Neural cell (in vitro differentiated cells): ENCODE results near the gene BAIAP2L1.

Experiments
- CTCF ChIP-seq: fragments of 450-650 bp; IDR thresholded peaks from 2 replicates; pipeline ENCODE4 v1.5.1; 2014; ENCODE audit warnings: antibody characterized with exemption, mild to moderate bottlenecking, moderate library complexity; ENCODE audit not compliant: poor library complexity, severe bottlenecking
- EP300 ChIP-seq: fragments of 450-650 bp; conservative IDR thresholded peaks from 2 replicates; pipeline ENCODE4 v1.6.1; 2014; ENCODE audit warnings: antibody characterized with exemption, mild to moderate bottlenecking, moderate library complexity; ENCODE audit not compliant: poor library complexity, severe bottlenecking
- REST ChIP-seq: IDR thresholded peaks from 2 replicates; pipeline ENCODE4 v1.6.1; 2012; ENCODE audit warnings: borderline replicate concordance
- SMC3 ChIP-seq: fragments of 450-650 bp; conservative IDR thresholded peaks from 2 replicates; pipeline ENCODE4 v1.6.1; 2014; ENCODE audit warnings: antibody characterized with exemption, mild to moderate bottlenecking, moderate library complexity; ENCODE audit not compliant: poor library complexity

GRCh38 chr7:98286701-98287485, 114.0 kb downstream of the BAIAP2L1 start:
- TF ChIP-seq CTCF = no peak
- TF ChIP-seq SMC3 = no peak
- TF ChIP-seq EP300 = no peak
- no peak for TF ChIP-seq REST
